OCI-LY1 (cell line): Measurements from ENCODE around the gene RASA3.

Experiments used
- H2AFZ ChIP-seq: fragments of 200-600 bp; sonication (generic), shearing (Covaris generic); 2 replicates; pipeline ENCODE4 v1.6.0; 2014; ENCODE audit warnings: antibody characterized with exemption, mild to moderate bottlenecking, low read length
- H3F3A ChIP-seq: fragments of 200-600 bp; sonication (generic), shearing (Covaris generic); 2 replicates; pipeline ENCODE4 v1.6.0; 2014; ENCODE audit warnings: mild to moderate bottlenecking, antibody characterized with exemption, low read length, moderate library complexity; ENCODE audit not compliant: insufficient read depth
- H3K27ac ChIP-seq: fragments of 200-600 bp; sonication (generic); 2 replicates; pipeline ENCODE4 v1.5.1; 2014; ENCODE audit warnings: low read length, mixed run types, mild to moderate bottlenecking, low read depth; ENCODE audit not compliant: poor library complexity, severe bottlenecking
- H3K27me3 ChIP-seq: fragments of 200-600 bp; sonication (generic); 2 replicates; pipeline ENCODE4 v1.6.0; 2014; ENCODE audit warnings: antibody characterized with exemption, mild to moderate bottlenecking, low read length, moderate library complexity; ENCODE audit not compliant: insufficient read depth
- H3K36me3 ChIP-seq: fragments of 200-600 bp; sonication (generic); 2 replicates; pipeline ENCODE4 v1.6.1; 2014; ENCODE audit warnings: mild to moderate bottlenecking, antibody characterized with exemption, low read length, moderate library complexity, mixed read lengths; ENCODE audit not compliant: insufficient read depth
- H3K4me1 ChIP-seq: fragments of 200-600 bp; sonication (generic); 2 replicates; pipeline ENCODE4 v1.5.1; 2014; ENCODE audit warnings: mild to moderate bottlenecking, low read length, moderate library complexity; ENCODE audit not compliant: insufficient read depth, severe bottlenecking
- H3K4me2 ChIP-seq: fragments of 200-600 bp; sonication (generic), shearing (Covaris generic); 2 replicates; pipeline ENCODE4 v1.6.1; 2014; ENCODE audit warnings: low read length
- H3K4me3 ChIP-seq: fragments of 200-600 bp; sonication (generic); 2 replicates; pipeline ENCODE4 v1.5.1; 2014; ENCODE audit warnings: low read length, low read depth, mild to moderate bottlenecking, mixed read lengths; ENCODE audit not compliant: poor library complexity, severe bottlenecking
- H3K79me2 ChIP-seq: fragments of 200-600 bp; shearing (Covaris generic); 2 replicates; pipeline ENCODE4 v1.6.1; 2016; ENCODE audit warnings: mixed run types, low read length, mixed read lengths; ENCODE audit not compliant: insufficient read depth
- H3K9ac ChIP-seq: fragments of 200-600 bp; sonication (generic), shearing (Covaris generic); 2 replicates; pipeline ENCODE4 v1.6.1; 2014; ENCODE audit warnings: mild to moderate bottlenecking, low read length, mixed read lengths
- H3K9me2 ChIP-seq: fragments of 200-600 bp; sonication (generic), shearing (Covaris generic); 2 replicates; pipeline ENCODE4 v1.6.1; 2014; ENCODE audit warnings: low read depth, mild to moderate bottlenecking, low read length, mixed read lengths
- H3K9me3 ChIP-seq: fragments of 200-600 bp; shearing (Covaris generic); 2 replicates; pipeline ENCODE4 v1.6.1; 2014; ENCODE audit warnings: low read length, mixed read lengths
- H4K20me1 ChIP-seq: fragments of 200-600 bp; sonication (generic), shearing (Covaris generic); 2 replicates; pipeline ENCODE4 v1.6.0; 2016; ENCODE audit warnings: mild to moderate bottlenecking, low read length; ENCODE audit not compliant: insufficient read depth
- EZH2 ChIP-seq: fragments of 200-600 bp; sonication (generic), shearing (Covaris generic); IDR thresholded peaks from 2 replicates; pipeline ENCODE4 v1.8.0; 2017; ENCODE audit warnings: borderline replicate concordance, mixed run types, mild to moderate bottlenecking, antibody characterized with exemption, low read length, moderate library complexity, mixed read lengths
- TF ChIP-seq, protein P1 (sequence below): fragments of 200-600 bp; sonication (generic), shearing (Covaris generic); IDR thresholded peaks from 2 replicates; pipeline ENCODE4 v1.5.1; 2017; ENCODE audit warnings: mild to moderate bottlenecking, antibody characterized with exemption, low read length, moderate library complexity, mixed read lengths

Gene RASA3

DNA sequence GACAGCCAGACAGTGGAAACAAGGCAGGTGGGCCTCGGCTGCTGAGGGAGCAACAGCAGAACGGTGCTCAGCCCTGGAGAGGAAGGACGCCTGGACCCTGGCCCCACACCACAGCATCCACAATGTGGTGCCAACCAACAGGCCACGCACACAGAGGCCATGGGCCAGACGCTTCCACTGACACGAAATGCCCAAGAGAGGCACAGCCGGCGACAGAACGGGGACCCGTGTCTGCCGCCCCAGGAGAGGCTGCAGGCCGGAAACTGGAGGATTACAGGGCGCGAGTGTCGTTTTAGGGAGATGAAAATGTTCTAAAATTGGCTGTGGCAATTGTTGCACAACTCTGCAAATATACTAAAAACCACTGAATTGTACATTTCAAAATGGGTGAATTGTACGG lies 69.7 kb downstream of the RASA3 start:
- no peak overlapping the region for H2AFZ ChIP-seq
- no peaks in the 10 kb centered on the region for H3F3A ChIP-seq
- H3K27me3 ChIP-seq = no peaks in the 10 kb centered on the region; the same call in 1 of the 2 replicates
- no peaks in the 10 kb centered on the region for H3K9me2 ChIP-seq
- peaks cover 47% of the 10 kb centered on the region for H3K4me1 ChIP-seq
- H3K36me3 ChIP-seq = no peaks in the 10 kb centered on the region
- H3K9me3 ChIP-seq = no peaks in the 10 kb centered on the region
- no peak overlapping the region for H3K9ac ChIP-seq
- H3K4me2 ChIP-seq = no peak overlapping the region
- TF ChIP-seq, protein P1, sequence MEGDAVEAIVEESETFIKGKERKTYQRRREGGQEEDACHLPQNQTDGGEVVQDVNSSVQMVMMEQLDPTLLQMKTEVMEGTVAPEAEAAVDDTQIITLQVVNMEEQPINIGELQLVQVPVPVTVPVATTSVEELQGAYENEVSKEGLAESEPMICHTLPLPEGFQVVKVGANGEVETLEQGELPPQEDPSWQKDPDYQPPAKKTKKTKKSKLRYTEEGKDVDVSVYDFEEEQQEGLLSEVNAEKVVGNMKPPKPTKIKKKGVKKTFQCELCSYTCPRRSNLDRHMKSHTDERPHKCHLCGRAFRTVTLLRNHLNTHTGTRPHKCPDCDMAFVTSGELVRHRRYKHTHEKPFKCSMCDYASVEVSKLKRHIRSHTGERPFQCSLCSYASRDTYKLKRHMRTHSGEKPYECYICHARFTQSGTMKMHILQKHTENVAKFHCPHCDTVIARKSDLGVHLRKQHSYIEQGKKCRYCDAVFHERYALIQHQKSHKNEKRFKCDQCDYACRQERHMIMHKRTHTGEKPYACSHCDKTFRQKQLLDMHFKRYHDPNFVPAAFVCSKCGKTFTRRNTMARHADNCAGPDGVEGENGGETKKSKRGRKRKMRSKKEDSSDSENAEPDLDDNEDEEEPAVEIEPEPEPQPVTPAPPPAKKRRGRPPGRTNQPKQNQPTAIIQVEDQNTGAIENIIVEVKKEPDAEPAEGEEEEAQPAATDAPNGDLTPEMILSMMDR = no peak
- no peak for TF ChIP-seq EZH2
- no peaks in the 10 kb centered on the region for H3K79me2 ChIP-seq
- no peaks in the 10 kb centered on the region for H4K20me1 ChIP-seq
- H3K27ac ChIP-seq = no peak overlapping the region
- no peak overlapping the region for H3K4me3 ChIP-seq

- H3K4me2 ChIP-seq = no peak overlapping the region
- H4K20me1 ChIP-seq = no peaks in the 10 kb centered on the region
- H3K4me1 ChIP-seq = peaks cover 44% of the 10 kb centered on the region
- H2AFZ ChIP-seq = no peak overlapping the region
- no peaks in the 10 kb centered on the region for H3K9me3 ChIP-seq
- no peaks in the 10 kb centered on the region for H3F3A ChIP-seq
- TF ChIP-seq, protein P1 = no peak
- H3K27me3 ChIP-seq = no peaks in the 10 kb centered on the region; the same call in 1 of the 2 replicates
- H3K9ac ChIP-seq = no peak overlapping the region
- H3K79me2 ChIP-seq = no peaks in the 10 kb centered on the region
- no peaks in the 10 kb centered on the region for H3K9me2 ChIP-seq
- no peak overlapping the region for H3K27ac ChIP-seq
- no peaks in the 10 kb centered on the region for H3K36me3 ChIP-seq
- no peak overlapping the region for H3K4me3 ChIP-seq
Measured at GRCh38 chr13:114062341-114062740, 70.1 kb downstream of the RASA3 start.

- H3K9me3 ChIP-seq = no peaks in the 10 kb centered on the region
- TF ChIP-seq EZH2 = no peak
- TF ChIP-seq, protein P1 = no peak
- no peaks in the 10 kb centered on the region for H3K9me2 ChIP-seq
- no peaks in the 10 kb centered on the region for H3K79me2 ChIP-seq
- peaks cover 40% of the 10 kb centered on the region for H3K4me1 ChIP-seq
- H3F3A ChIP-seq = no peaks in the 10 kb centered on the region
- no peaks in the 10 kb centered on the region for H4K20me1 ChIP-seq
- H2AFZ ChIP-seq = no peak overlapping the region
- H3K27me3 ChIP-seq = no peaks in the 10 kb centered on the region; the same call in 1 of the 2 replicates
- H3K9ac ChIP-seq = no peak overlapping the region
- H3K27ac ChIP-seq = no peak overlapping the region
- H3K4me2 ChIP-seq = no peak overlapping the region
- H3K36me3 ChIP-seq = no peaks in the 10 kb centered on the region
- H3K4me3 ChIP-seq = no peak overlapping the region
Measured at GRCh38 chr13:114061744-114062143, 70.7 kb downstream of the RASA3 start.
